Bronchial epithelial cell (primary cell): ENCODE data around the gene JMJD7. TPM values are rescaled to one million over a fixed set of nuclear protein-coding genes. Genes with fewer than 3 reads are reported as not detected.

Experiments used
- DNase-seq: peaks from one replicate; pipeline ENCODE4 v3.0.0-alpha.2; 2010; ENCODE audit warnings: low read depth
- FAIRE-seq: peaks from 2 replicates; lab custom pipeline; 2011; peaks lifted over from hg19 to GRCh38; lab: Jason Lieb, UNC
- H3K27me3 ChIP-seq: 2 replicates; pipeline ENCODE4 v1.5.1; 2011; ENCODE audit warnings: low read length; ENCODE audit not compliant: control insufficient read depth, insufficient read depth
- H3K36me3 ChIP-seq: 2 replicates; pipeline ENCODE4 v1.5.1; 2011; ENCODE audit warnings: low read length; ENCODE audit not compliant: control insufficient read depth, insufficient read depth
- H3K4me3 ChIP-seq: 2 replicates; pipeline ENCODE4 v1.5.1; 2011; ENCODE audit warnings: mild to moderate bottlenecking, low read depth, low read length, control low read depth
- CTCF ChIP-seq: IDR thresholded peaks from 2 replicates; pipeline ENCODE4 v1.5.1; 2011; ENCODE audit warnings: mild to moderate bottlenecking, moderate library complexity, low read length, control low read depth, inconsistent platforms; ENCODE audit not compliant: insufficient read depth, severe bottlenecking
- total RNA-seq: library from RNA; depleted of rRNA; stranded (reverse); fragments of >200 nt; gene quantifications from 2 replicates; pipeline ENCODE4 v1.2.1, GENCODE V29; 2014

Gene JMJD7
- total RNA-seq, 1 donor from 2014 or later: 22.9 TPM

GRCh38 chr15:41842229-41842628, 14.3 kb downstream of the JMJD7 start:
- Histone ChIP-seq H3K36me3 (peaks cover 53% of the 10 kb centered on the region), H3K27me3 (no peaks in the 10 kb centered on the region), H3K4me3 (no peak overlapping the region)
- FAIRE-seq (no peak), DNase-seq (no peak)
- no peak for TF ChIP-seq CTCF

- FAIRE-seq (no peak), DNase-seq (no peak)
- Histone ChIP-seq H3K4me3 (no peak overlapping the region), H3K36me3 (peaks cover 57% of the 10 kb centered on the region), H3K27me3 (no peaks in the 10 kb centered on the region)
- no peak for TF ChIP-seq CTCF
Observed at GRCh38 chr15:41843571-41843970, 15.7 kb downstream of the JMJD7 start.

- H3K4me3 ChIP-seq: no peak overlapping the region
- FAIRE-seq: no peak
- peaks cover 53% of the 10 kb centered on the region for H3K36me3 ChIP-seq
Observed at GRCh38 chr15:41844814-41845213, 16.9 kb downstream of the JMJD7 start.

GRCh38 chr15:41847206-41847605, 19.3 kb downstream of the JMJD7 start:
- Histone ChIP-seq H3K36me3 (peaks cover 31% of the 10 kb centered on the region), H3K4me3 (no peak overlapping the region), H3K27me3 (no peaks in the 10 kb centered on the region)
- no peak for FAIRE-seq
- DNase-seq: no peak
- TF ChIP-seq CTCF: no peak

More at GRCh38 chr15:41844814-41845213, 16.9 kb downstream of the JMJD7 start:
- H3K27me3 ChIP-seq: no peaks in the 10 kb centered on the region
- TF ChIP-seq CTCF: no peak
- DNase-seq: no peak

- TF ChIP-seq CTCF: no peak
- H3K36me3 ChIP-seq: peaks cover 27% of the 10 kb centered on the region
- H3K4me3 ChIP-seq: no peak overlapping the region
- no peaks in the 10 kb centered on the region for H3K27me3 ChIP-seq
- DNase-seq (no peak), FAIRE-seq (no peak)
Observed at GRCh38 chr15:41847981-41848380, 20.1 kb downstream of the JMJD7 start.

- Histone ChIP-seq H3K27me3 (no peaks in the 10 kb centered on the region), H3K4me3 (no peak overlapping the region), H3K36me3 (peaks cover 27% of the 10 kb centered on the region)
- TF ChIP-seq CTCF: no peak
- DNase-seq (no peak), FAIRE-seq (peak; percentile 82)
Observed at GRCh38 chr15:41848631-41849030, 20.7 kb downstream of the JMJD7 start.
